HG02840 (cell line): Measurements from ENCODE around the gene APH1B.
"Not testable (repeated sequence)": the region's sequence is repeated elsewhere in the genome, so short reads cannot be mapped to it uniquely, and the experiment has no call there.

Experiments
- ATAC-seq: cut with Tn5 transposase; IDR thresholded peaks from one replicate; pipeline ENCODE4 v1.9.1; 2021; ENCODE audit warnings: mild to moderate bottlenecking, moderate library complexity, moderate number of reproducible peaks; ENCODE audit not compliant: unreplicated experiment, low FRiP score

Gene APH1B

DNA sequence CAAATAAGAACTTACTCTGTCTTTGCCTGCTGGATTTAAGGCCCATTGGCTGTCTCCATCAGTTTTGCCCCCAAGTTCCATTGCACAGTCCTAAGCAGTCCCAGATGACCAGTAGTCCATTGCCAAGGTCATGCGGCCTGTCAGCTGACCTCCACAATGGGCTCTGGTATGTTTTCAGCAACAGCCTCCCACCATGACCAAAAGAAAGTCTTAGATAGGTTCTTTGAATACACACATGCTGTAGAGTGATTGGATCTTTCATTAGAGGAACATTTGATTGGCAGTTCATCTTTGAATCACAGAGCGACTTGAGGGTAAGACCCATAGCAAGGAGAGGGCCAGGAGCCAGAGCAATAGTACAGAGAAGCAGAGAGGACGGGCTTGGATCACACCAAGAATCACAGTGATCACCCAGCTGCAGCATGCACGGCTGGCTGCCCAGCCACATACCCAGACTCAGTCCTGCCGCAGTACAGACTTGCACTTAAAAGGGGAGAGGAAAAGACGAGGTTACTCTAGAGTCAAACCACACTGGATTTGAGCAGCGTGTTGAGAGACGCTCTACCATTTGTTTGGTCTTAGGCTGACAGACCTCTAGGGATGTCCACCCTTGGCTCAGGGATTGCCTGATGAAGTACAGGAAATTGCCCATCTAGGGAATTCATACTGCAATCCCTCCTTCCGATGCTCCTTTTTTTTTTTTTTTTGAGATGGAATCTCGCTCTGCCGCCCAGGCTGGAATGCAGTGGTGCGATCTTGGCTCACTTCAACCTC, 50.4 kb downstream of the APH1B start:
- ATAC-seq: no peak

DNA sequence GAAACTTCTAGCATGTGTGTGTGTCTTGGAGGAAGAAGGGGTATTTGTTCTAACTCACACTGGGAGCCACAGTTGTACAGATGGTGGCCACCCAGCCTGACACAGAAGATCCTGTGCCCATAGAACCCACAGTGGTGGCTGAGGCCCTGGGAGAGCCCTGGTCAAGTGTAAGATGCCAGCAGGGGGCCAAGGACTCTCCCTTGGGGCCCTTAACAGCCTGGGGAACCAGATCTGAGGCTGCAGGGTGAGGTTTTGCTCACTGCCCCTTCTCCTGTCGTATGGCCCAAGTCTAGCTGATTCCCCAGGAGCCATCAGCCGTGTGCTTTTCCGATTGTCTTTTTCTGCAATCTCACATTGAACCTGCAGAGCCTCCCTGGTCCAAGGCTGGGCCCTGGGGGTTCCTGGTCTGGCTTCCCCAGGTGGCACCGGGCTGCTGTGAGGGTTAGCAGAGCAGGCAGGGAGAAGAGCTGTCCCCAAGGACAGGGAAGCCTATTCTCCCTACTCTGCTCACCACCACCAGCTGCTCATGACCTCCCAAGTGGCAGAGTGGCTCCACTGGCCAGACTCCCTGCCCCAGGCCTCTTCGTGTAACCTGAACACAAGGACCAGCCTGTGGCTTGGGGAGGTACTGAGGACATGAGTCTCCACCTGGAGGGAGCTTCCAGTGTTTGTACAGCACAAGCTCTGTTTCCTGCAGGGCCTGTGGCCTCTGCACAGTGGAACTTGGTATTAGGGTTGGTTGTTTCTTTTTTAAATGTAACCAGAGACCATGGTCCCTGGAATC, 52.4 kb downstream of the APH1B start:
- ATAC-seq: no peak

- ATAC-seq: no peak
These were observed 53.5 kb downstream of the APH1B start for GRCh38 chr15:63330926-63331325.

GRCh38 chr15:63331456-63331855, 54.1 kb downstream of the APH1B start:
- ATAC-seq: no peak

GRCh38 chr15:63332367-63333124, 55.1 kb downstream of the APH1B start:
- no peak for ATAC-seq

DNA sequence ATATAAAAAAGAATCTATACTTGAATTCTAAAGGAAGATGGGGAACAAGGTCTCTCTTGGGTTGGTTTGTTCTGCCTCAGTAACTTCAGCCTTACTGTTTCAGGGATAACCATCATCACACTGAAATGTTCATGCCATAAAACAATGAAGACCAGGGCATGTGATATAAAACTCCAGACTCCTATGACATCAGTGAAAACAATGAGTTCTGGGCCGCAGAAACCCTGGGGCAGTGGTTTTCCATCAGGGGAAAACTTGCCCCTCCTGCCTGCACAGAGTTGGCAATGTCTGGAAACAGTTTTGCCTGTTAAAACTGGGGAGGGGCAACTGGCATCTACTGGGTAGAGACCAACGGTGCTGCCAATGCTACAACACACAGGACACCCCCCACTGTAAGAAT, 57.4 kb downstream of the APH1B start:
- no peak for ATAC-seq

DNA sequence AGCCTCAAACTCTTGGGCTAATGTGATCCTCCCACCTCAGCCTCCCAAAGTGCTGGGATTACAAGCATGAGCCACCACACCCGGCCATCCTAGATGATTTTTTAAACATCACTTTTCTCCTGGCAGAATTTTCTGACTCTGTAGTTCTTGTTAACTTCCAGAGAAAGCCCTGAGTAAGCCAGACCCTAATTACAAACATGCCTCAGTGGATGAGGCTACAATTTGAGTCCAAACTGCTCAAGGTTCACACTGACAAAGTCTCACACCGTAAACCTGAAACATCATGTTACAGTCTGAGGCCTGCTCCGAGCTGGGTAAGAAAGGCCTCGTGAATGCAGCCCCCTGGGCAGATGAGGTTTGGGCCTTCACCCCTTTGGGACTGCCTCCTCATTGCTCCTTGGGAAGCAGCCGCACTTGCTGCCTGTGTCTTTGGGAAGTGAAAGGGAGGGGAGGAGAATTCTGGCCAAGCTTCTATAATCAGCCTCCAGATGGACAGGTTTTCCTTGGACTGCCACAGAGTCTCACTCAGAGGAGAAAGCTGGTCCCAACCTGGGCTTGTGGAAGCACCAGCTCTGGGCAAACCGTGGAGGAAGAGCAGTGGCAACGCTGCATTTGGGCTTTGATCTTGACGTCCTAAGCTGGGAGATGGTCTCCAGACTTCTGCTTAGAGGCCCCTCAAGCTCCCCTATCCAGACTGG, 58.3 kb downstream of the APH1B start:
- ATAC-seq: no peak

- no peak for ATAC-seq
These were observed 59.6 kb downstream of the APH1B start for GRCh38 chr15:63337046-63337445.

DNA sequence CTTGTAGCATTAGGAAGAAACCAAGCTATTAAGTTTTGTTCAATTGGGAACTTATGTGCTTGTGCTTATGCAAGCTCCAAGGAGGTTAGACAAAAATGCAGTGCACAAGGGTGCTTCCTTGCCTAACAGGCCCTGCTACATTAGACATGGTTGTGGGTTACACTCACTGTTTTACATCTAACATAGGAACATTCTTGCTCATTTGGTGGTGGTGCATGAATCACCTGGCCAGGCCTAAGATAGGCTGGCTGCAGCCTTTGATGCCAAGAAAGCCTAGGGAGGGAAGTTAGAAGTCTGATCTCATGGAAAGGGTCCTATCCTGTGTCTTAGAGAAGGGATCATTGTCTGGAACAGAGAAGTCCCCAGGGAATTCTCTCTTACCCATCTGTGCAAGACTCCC, 60.8 kb downstream of the APH1B start:
- ATAC-seq: no peak

DNA sequence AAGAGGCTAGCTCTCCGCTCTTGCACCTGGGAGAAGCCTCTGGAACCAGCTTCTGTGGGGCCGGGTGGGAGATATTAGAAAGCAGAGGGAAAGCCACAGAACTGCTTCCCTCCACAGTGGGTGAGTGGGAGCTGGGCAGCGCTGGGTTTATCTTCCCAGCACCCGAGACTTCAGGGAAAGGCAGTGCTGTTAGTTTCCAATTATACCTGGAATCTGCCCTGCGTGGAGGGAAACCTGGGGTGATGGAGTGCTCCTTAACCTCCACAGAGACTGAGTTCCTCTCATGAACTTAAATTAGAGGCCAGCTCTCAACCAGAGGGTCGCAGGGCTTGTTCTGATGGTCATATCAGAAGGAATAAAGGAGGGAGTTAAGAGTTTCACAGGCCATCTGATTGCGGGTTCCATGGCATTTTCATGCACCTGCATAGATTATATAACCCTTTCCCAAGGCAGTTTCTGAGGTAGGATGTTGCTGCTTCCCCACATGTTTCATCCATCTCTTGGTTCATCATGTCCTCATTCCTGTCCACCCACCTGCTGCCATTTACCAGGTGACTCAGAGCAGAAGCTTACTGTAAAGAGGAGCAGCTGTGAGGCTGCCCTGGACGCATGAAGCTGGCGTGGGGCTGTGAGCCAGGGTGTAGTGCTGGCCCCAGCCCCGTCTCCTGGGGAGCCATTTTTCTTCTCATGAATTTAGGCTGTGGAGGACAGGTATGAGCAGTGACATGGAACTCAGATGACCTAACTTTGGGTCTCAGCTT, 61.8 kb downstream of the APH1B start:
- no peak for ATAC-seq

- ATAC-seq: no peak
These were observed 62.4 kb downstream of the APH1B start for GRCh38 chr15:63339836-63340235.

DNA sequence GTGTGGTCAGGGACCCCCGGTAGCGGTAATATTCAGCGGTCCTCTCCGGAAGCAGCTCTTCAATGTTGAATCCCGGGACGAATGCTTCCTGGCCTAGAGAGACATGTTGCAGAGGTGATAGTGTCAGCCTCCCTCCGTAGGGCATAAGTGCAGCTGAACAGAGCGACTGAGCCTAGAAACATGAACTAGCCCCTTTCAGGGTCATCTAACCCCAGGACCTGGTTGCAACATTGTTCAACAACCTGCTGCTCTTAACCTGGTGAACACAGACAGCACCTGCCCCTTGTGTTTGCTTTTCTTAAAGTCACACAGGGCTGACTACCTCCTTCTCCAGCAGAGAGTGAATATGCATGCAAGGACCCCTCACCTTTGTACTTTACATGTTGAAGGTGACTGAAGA, 62.9 kb downstream of the APH1B start:
- ATAC-seq: no peak

DNA sequence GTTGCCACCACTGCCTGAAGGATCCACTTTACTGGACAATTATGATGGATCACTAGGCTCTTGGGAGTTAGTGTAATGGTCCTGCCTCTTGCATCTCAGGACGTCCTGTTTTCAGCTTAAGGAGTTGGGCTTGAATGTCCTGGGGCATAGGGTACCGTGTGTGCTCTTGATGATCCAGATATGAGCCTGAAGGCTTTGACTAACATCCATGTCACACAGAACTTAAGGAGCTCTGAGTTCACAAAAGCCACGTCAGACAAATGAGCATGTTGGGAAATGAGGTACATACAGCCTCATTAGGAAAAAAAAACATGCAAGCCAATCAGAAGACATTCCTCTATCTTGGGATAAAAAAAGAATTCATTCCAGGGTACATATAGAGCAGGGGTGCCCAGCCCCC, 63.5 kb downstream of the APH1B start:
- no peak for ATAC-seq

- ATAC-seq: no peak
These were observed 64.5 kb downstream of the APH1B start for GRCh38 chr15:63341898-63342297.

DNA sequence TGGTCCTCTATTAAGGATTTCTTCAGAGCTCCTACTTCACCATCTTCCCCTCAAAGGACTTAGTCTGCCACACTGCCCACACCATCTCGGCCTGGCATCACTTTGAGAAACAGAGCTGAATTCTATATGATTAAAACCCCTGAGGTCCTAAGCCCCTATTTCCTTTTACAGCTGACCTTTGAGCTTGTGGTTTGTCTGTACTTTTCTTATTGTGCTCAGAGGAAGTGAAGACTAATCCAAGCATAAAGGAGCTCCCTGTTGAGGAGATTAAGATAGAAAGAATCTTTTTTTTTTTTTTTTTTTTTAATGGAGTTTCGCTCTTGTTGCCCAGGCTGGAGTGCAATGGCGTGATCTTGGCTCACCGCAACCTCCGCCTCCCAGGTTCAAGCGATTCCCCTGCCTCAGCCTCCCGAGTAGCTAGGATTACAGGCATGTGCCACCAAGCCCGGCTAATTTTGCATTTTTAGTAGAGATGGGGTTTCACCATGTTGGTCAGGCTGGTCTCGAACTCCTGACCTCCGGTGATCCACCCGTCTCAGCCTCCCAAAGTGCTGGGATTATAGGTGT, 65.7 kb downstream of the APH1B start:
- not testable (repeated sequence) for ATAC-seq

DNA sequence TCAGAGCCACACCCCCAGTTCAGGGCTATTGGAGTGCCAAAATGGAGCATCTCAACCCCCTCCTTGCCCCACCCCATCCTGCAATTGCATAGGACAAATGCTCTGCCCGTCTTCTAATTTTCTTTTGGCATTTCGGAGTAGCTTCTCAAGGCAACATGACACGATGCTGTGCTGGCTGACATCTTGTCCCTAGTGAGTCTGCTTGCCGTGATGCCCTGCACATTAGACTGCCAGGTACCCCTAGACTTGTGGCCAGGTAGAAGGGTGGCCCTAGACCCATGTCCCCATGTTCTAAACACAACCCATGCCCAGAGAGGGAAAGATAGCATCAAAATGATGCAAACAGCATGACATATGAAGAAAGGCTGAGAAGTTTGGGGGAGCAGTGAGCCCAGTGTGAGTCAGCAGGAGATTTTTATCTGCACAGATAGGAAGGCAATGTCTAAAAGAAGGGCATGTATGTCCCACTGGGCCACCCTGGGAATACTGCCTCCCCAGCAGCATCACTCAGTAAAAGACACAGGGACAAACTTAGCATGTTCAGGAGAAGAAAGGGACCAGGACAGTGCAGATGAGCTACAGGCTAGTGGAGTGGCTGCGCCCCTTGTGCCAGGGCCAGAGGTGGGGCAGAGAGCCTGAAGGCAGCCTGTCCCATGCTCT, 67.5 kb downstream of the APH1B start:
- no peak for ATAC-seq

- ATAC-seq: no peak
These were observed 68.0 kb downstream of the APH1B start for GRCh38 chr15:63345391-63345752.

GRCh38 chr15:63347074-63347857, 69.9 kb downstream of the APH1B start:
- no peak for ATAC-seq
